ENCODE data around the gene SPSB3. TPM values are rescaled to one million over a fixed set of nuclear protein-coding genes. Genes with fewer than 3 reads are reported as not detected.

Gene SPSB3
- total RNA-seq, 1 donor from 2014 or later, result 30.8 TPM

GRCh38 chr16:1772908-1773702 is 9.3 kb downstream of the SPSB3 start, which contains the start of gene MRPS34:
MRPS34 (minus strand) TSS chr16:1773134; CDS start chr16:1773119, 15 bp downstream.
- peak; percentile 99 for TF ChIP-seq CTCF (IDR thresholded peaks at IDR 0.05)
- no peak for DNase-seq (ENCODE audit: low spot score)
- peak within 1 kb of the TSS; percentile 95 for H3K4me3 Mint-ChIP-seq (ENCODE audit: unreplicated experiment)
- no peaks in the 10 kb centered on the region for H3K27me3 Mint-ChIP-seq (ENCODE audit: low read depth)
- H3K9me3 Mint-ChIP-seq (ENCODE audit: low read depth), result no peaks in the 10 kb centered on the region
- peaks cover 25% of the 10 kb centered on the region for H3K4me1 Mint-ChIP-seq (ENCODE audit: low read depth)
- H3K27ac Mint-ChIP-seq (ENCODE audit: unreplicated experiment), result peak within 1 kb of the TSS; percentile 97
- H3K36me3 Mint-ChIP-seq (ENCODE audit: low read depth), result peaks cover 4% of the 10 kb centered on the region

- H3K4me1 Mint-ChIP-seq (ENCODE audit: low read depth), result peaks cover 25% of the 10 kb centered on the region
- H3K9me3 Mint-ChIP-seq (ENCODE audit: low read depth), result no peaks in the 10 kb centered on the region
- H3K36me3 Mint-ChIP-seq (ENCODE audit: low read depth), result peaks cover 4% of the 10 kb centered on the region
- no peak for TF ChIP-seq CTCF (IDR thresholded peaks at IDR 0.05)
- peak within 1 kb of the TSS; percentile 95 for H3K4me3 Mint-ChIP-seq (ENCODE audit: unreplicated experiment)
- DNase-seq (ENCODE audit: low spot score), result no peak
- no peaks in the 10 kb centered on the region for H3K27me3 Mint-ChIP-seq (ENCODE audit: low read depth)
- peak within 1 kb of the TSS; percentile 97 for H3K27ac Mint-ChIP-seq (ENCODE audit: unreplicated experiment)
Measured at GRCh38 chr16:1772362-1772907, 9.9 kb downstream of the SPSB3 start, which contains the start of gene EME2. EME2 (plus strand) TSS chr16:1772810; CDS start chr16:1773228, 418 bp downstream.

- Mint-ChIP-seq H3K27me3 (ENCODE audit: low read depth) (no peaks in the 10 kb centered on the region), H3K9me3 (ENCODE audit: low read depth) (no peaks in the 10 kb centered on the region), H3K27ac (ENCODE audit: unreplicated experiment) (peak overlapping the region; percentile 97), H3K4me1 (ENCODE audit: low read depth) (peaks cover 25% of the 10 kb centered on the region), H3K4me3 (ENCODE audit: unreplicated experiment) (peak overlapping the region; percentile 95), H3K36me3 (ENCODE audit: low read depth) (peaks cover 6% of the 10 kb centered on the region)
- TF ChIP-seq CTCF (IDR thresholded peaks at IDR 0.05), result no peak
- no peak for DNase-seq (ENCODE audit: low spot score)
Measured at GRCh38 chr16:1771864-1772361, 10.5 kb downstream of the SPSB3 start.

GRCh38 chr16:1771188-1771863 is 11.0 kb downstream of the SPSB3 start, which contains the start of gene NME3:
NME3 (minus strand) TSS chr16:1771543; CDS start chr16:1771534, 9 bp downstream.
- peaks cover 25% of the 10 kb centered on the region for H3K4me1 Mint-ChIP-seq (ENCODE audit: low read depth)
- no peak for DNase-seq (ENCODE audit: low spot score)
- peak; percentile 34 for TF ChIP-seq CTCF (IDR thresholded peaks at IDR 0.05)
- no peaks in the 10 kb centered on the region for H3K27me3 Mint-ChIP-seq (ENCODE audit: low read depth)
- H3K36me3 Mint-ChIP-seq (ENCODE audit: low read depth), result peaks cover 5% of the 10 kb centered on the region
- peak within 1 kb of the TSS; percentile 95 for H3K4me3 Mint-ChIP-seq (ENCODE audit: unreplicated experiment)
- H3K9me3 Mint-ChIP-seq (ENCODE audit: low read depth), result no peaks in the 10 kb centered on the region
- peak within 1 kb of the TSS; percentile 97 for H3K27ac Mint-ChIP-seq (ENCODE audit: unreplicated experiment)
